CD4-positive, alpha-beta T cell (primary cell): ENCODE results near the gene COA5. TPM values are rescaled to one million over a fixed set of nuclear protein-coding genes. Genes with fewer than 3 reads are reported as not detected.

Experiments used
- ATAC-seq: fragments of 200-7000 bp; cut with Tn5 transposase; one replicate; pipeline ENCODE4 v1.10.0; 2022; ENCODE audit warnings: mild to moderate bottlenecking; ENCODE audit not compliant: poor library complexity
- CTCF ChIA-PET: fragments of 350-600 bp; sonication (Branson Sonifier 250); formaldehyde crosslinking; loops from one replicate; lab custom pipeline; 2021; ENCODE audit warnings: antibody characterized with exemption, inconsistent platforms; lab: Charles Lee
- POLR2A ChIA-PET: fragments of 350-600 bp; sonication (Branson Sonifier 250); formaldehyde crosslinking; loops from one replicate; lab custom pipeline; 2021; ENCODE audit warnings: antibody characterized with exemption, inconsistent platforms; lab: Charles Lee
- DNase-seq, 14 experiments: peaks; one replicate each; pipeline ENCODE4 v3.0.0-alpha.2; 2013 to 2020; ENCODE audit warnings: mixed read lengths in 2 of 14
- H3K27ac ChIP-seq, 2 donors: one replicate each; pipeline versions ENCODE4 v1.5.1 to v1.7.0; 2013; ENCODE audit warnings: low read length in 2 of 2, low read depth in 1 of 2, mild to moderate bottlenecking in 1 of 2
- H3K27me3 ChIP-seq, 2 experiments: 1 replicate in 1 of 2; 2 replicates in 1 of 2; pipeline versions ENCODE4 v1.6.1 to v1.7.0; 2013; ENCODE audit warnings: low read length in 2 of 2, control low read depth in 1 of 2, mild to moderate bottlenecking in 1 of 2, moderate library complexity in 1 of 2; ENCODE audit not compliant: insufficient read depth in 2 of 2, control insufficient read depth in 1 of 2
- H3K36me3 ChIP-seq: one replicate; pipeline ENCODE4 v1.6.1; 2013; ENCODE audit warnings: low read length, control low read depth; ENCODE audit not compliant: insufficient read depth
- H3K4me1 ChIP-seq: one replicate; pipeline ENCODE4 v1.6.1; 2013; ENCODE audit warnings: low read length, control low read depth; ENCODE audit not compliant: insufficient read depth
- H3K4me3 ChIP-seq: one replicate; pipeline ENCODE4 v1.5.1; 2013; ENCODE audit warnings: mild to moderate bottlenecking, low read length, moderate library complexity
- H3K9me3 ChIP-seq, 2 experiments: 1 replicate in 1 of 2; 2 replicates in 1 of 2; pipeline versions ENCODE4 v1.6.1 to v1.7.0; 2013; ENCODE audit warnings: low read length in 2 of 2, mild to moderate bottlenecking in 2 of 2, control low read depth in 1 of 2, moderate library complexity in 1 of 2; ENCODE audit not compliant: control insufficient read depth in 1 of 2, insufficient read depth in 1 of 2
- H3K27ac Mint-ChIP-seq: one replicate; pipeline ENCODE4 v1.8.0; 2020; ENCODE audit warnings: mixed read lengths
- H3K27me3 Mint-ChIP-seq: one replicate; pipeline ENCODE4 v1.8.0; 2021; ENCODE audit warnings: mixed read lengths
- H3K36me3 Mint-ChIP-seq: one replicate; pipeline ENCODE4 v1.8.0; 2021; ENCODE audit warnings: low read depth, mixed read lengths
- H3K4me1 Mint-ChIP-seq: one replicate; pipeline ENCODE4 v1.8.0; 2021; ENCODE audit warnings: low read depth, mixed read lengths
- H3K4me3 Mint-ChIP-seq: one replicate; pipeline ENCODE4 v1.8.0; 2020; ENCODE audit warnings: mild to moderate bottlenecking, mixed read lengths
- H3K9me3 Mint-ChIP-seq: one replicate; pipeline ENCODE4 v1.8.0; 2020; ENCODE audit warnings: mixed read lengths
- intact Hi-C, 2 experiments: fragments of 100-400 bp; cut with DNase I in 1 of 2; cut with micrococcal nuclease in 1 of 2; formaldehyde crosslinking; loops; one replicate each; pipeline versions ENCODE4 v1.15.1 to v1.9.0; 2023 to 2025; cut with DNase I, micrococcal nuclease
- total RNA-seq, 174 experiments: library from RNA in 2 of 174; stranded (reverse) in 2 of 174; gene quantifications; one replicate each; pipeline ENCODE4 v1.2.3 and lab custom pipeline; 2021 to 2026
- TF ChIP-seq, protein P1 (sequence below): fragments of 200-600 bp; IDR thresholded peaks from one replicate; pipeline ENCODE4 v1.8.0; 2022; ENCODE audit warnings: antibody characterized with exemption, mild to moderate bottlenecking

COA5 gene
- total RNA-seq, 2 experiments from 2014 or later: 29.2 to 30.1 TPM

DNA sequence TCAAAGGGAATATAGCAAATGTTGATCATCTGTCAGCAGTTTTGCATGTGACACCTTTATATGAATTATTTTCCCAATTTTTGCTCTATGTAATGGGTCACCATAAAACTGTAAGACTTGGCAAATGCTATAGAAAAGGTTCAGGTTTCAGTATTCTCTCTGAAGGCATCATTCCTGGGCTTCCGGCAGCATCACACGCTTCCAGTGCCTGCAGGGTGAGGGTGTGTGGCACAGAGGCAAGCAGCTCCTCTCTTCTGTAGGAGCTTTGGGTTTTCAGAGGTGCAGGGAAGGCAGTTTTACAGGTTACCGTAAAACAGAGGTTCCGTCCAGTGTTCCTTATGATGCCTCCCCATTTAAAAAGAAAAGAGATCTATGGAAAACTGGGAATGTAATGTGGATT, 18.8 kb downstream of the COA5 start:
- CTCF ChIA-PET: interaction anchor here (1.3 kb wide), 1 partner anchor 21 kb away, joined by 3 read pairs; no protein-coding TSS in a partner anchor
- H3K27me3 Mint-ChIP-seq: no peaks in the 10 kb centered on the region
- POLR2A ChIA-PET: interaction anchor here (1.3 kb wide), 1 partner anchor 18 kb away, joined by 3 read pairs; no protein-coding TSS in a partner anchor
- H3K36me3 Mint-ChIP-seq: peaks cover 98% of the 10 kb centered on the region
- ATAC-seq (no peak), DNase-seq (no peak)
- peak overlapping the region; percentile 73 for H3K27ac Mint-ChIP-seq
- H3K4me1 ChIP-seq: no peaks in the 10 kb centered on the region
- no peak overlapping the region for H3K27ac ChIP-seq
- no peak overlapping the region for H3K4me3 Mint-ChIP-seq
- H3K4me1 Mint-ChIP-seq: peaks cover 15% of the 10 kb centered on the region
- H3K4me3 ChIP-seq: no peak overlapping the region
- H3K27me3 ChIP-seq: no peaks in the 10 kb centered on the region
- H3K9me3 Mint-ChIP-seq: no peaks in the 10 kb centered on the region
- H3K36me3 ChIP-seq: peaks cover 81% of the 10 kb centered on the region
- TF ChIP-seq, protein P1, sequence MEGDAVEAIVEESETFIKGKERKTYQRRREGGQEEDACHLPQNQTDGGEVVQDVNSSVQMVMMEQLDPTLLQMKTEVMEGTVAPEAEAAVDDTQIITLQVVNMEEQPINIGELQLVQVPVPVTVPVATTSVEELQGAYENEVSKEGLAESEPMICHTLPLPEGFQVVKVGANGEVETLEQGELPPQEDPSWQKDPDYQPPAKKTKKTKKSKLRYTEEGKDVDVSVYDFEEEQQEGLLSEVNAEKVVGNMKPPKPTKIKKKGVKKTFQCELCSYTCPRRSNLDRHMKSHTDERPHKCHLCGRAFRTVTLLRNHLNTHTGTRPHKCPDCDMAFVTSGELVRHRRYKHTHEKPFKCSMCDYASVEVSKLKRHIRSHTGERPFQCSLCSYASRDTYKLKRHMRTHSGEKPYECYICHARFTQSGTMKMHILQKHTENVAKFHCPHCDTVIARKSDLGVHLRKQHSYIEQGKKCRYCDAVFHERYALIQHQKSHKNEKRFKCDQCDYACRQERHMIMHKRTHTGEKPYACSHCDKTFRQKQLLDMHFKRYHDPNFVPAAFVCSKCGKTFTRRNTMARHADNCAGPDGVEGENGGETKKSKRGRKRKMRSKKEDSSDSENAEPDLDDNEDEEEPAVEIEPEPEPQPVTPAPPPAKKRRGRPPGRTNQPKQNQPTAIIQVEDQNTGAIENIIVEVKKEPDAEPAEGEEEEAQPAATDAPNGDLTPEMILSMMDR: no peak
- intact Hi-C loops: no loop called here
- peaks cover 4% of the 10 kb centered on the region in 2 experiments for H3K9me3 ChIP-seq

DNA sequence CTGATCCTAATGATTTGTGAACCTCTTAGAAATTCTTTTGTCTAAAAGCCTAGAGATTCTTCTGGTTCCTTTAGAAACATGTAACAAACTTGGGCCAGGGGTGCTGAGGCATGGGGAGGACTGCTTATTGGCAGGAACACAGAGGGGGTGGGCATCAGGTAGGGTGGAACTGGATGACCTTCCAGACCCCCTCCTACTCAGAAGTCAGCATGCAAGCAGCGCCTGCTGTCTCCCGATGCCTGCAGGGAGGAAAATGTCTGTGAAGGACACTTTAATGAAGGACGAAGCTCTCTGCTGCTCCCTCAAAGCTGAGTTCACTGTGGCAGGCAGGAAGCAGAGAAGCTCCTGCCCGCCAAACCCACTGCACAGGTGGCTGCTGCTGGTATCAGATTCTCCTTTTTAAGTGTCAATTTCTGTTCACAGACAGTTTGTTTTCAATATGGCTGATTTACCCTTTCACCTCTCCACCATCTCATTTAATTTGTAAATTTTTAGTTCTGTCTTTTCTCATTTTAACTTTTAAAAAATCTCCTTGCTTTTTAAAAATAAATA, 19.4 kb downstream of the COA5 start:
- H3K9me3 Mint-ChIP-seq: no peaks in the 10 kb centered on the region
- H3K9me3 ChIP-seq: peaks cover 3 to 4% of the 10 kb centered on the region in 2 experiments
- no peaks in the 10 kb centered on the region for H3K27me3 ChIP-seq
- peak overlapping the region; percentile 73 for H3K27ac Mint-ChIP-seq
- ChIA-PET CTCF (interaction anchor here (1.3 kb wide), 1 partner anchor 20 kb away, joined by 3 read pairs; no protein-coding TSS in a partner anchor), POLR2A (no interaction called here)
- H3K36me3 Mint-ChIP-seq: peaks cover 98% of the 10 kb centered on the region
- H3K36me3 ChIP-seq: peaks cover 82% of the 10 kb centered on the region
- H3K4me3 ChIP-seq: no peak overlapping the region
- intact Hi-C loops: no loop called here
- TF ChIP-seq, protein P1: no peak
- no peak overlapping the region for H3K4me3 Mint-ChIP-seq
- H3K4me1 Mint-ChIP-seq: peaks cover 15% of the 10 kb centered on the region
- H3K4me1 ChIP-seq: no peaks in the 10 kb centered on the region
- H3K27ac ChIP-seq: no peak overlapping the region
- DNase-seq: no peak
- no peaks in the 10 kb centered on the region for H3K27me3 Mint-ChIP-seq
- peak; percentile 29 for ATAC-seq

DNA sequence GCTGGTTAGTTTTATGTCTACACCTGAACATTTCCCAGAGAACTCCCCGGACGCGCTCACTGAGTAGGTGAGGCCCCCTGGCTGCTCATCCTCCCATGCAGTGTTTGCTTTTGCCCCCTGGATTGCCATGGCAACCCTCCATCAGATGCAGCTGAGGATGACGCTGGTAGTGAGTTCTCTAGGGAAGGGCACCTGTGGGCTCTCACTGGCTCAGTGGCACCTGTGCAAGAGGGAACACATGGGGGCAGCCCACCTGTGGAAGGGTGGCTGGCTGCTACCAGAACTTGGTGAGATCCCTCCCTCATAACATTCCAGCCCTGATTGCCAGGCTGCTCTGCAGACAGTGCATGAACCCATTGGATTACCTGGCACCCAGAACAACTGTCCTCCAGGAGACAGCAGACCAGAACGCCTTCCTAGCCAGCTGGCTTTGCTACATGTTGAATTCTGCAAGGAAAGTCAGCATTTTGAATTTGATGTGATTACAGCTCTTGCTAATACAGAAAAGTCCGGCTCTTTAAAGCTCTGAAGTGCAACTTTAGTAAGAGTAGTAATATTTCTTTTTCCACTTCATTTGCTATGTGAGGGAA, 21.7 kb downstream of the COA5 start:
- peaks cover 15% of the 10 kb centered on the region for H3K4me1 Mint-ChIP-seq
- TF ChIP-seq, protein P1: no peak
- POLR2A ChIA-PET: interaction anchor here (0.9 kb wide), 1 partner anchor 32 kb away, joined by 4 read pairs; no protein-coding TSS in a partner anchor
- H3K4me3 Mint-ChIP-seq: no peak overlapping the region
- Histone ChIP-seq H3K36me3 (peaks cover 87% of the 10 kb centered on the region), H3K27ac (no peak overlapping the region), H3K27me3 (no peaks in the 10 kb centered on the region), H3K4me1 (no peaks in the 10 kb centered on the region), H3K4me3 (no peak overlapping the region), H3K9me3 (no peaks in the 10 kb centered on the region)
- CTCF ChIA-PET: interaction anchor here (0.8 kb wide), 1 partner anchor 18 kb away, joined by 3 read pairs; no protein-coding TSS in a partner anchor
- H3K36me3 Mint-ChIP-seq: peaks cover 97% of the 10 kb centered on the region
- intact Hi-C loops: no loop called here
- H3K27me3 Mint-ChIP-seq: no peaks in the 10 kb centered on the region
- DNase-seq (no peak), ATAC-seq (no peak)
- H3K27ac Mint-ChIP-seq: peak overlapping the region; percentile 73
- H3K9me3 Mint-ChIP-seq: no peaks in the 10 kb centered on the region
